WTC11 (cell line): ENCODE data around the gene CHST7. TPM values are rescaled to one million over a fixed set of nuclear protein-coding genes. Genes with fewer than 3 reads are reported as not detected.

Source experiments
- ATAC-seq: fragments of 200-7000 bp; cut with Tn5 transposase; 2 replicates; pipeline ENCODE4 v1.10.0; 2021; ENCODE audit warnings: mild to moderate bottlenecking, moderate library complexity
- CTCF ChIA-PET: fragments of 300-600 bp; sonication (Branson Sonifier 250); formaldehyde crosslinking; loops from one replicate; lab custom pipeline; 2021; ENCODE audit warnings: antibody characterized with exemption; lab: Charles Lee
- POLR2A ChIA-PET: fragments of 350-600 bp; sonication (Branson Sonifier 250); formaldehyde crosslinking; loops from one replicate; lab custom pipeline; 2021; ENCODE audit warnings: antibody characterized with exemption; lab: Charles Lee
- DNase-seq: peaks from one replicate; pipeline ENCODE4 v3.0.0; 2021; ENCODE audit warnings: low spot score
- H3K27ac Mint-ChIP-seq: 2 replicates; pipeline ENCODE4 v1.8.0; 2021; ENCODE audit warnings: mixed read lengths
- H3K27me3 Mint-ChIP-seq: 2 replicates; pipeline ENCODE4 v1.8.0; 2021; ENCODE audit warnings: low read depth, mild to moderate bottlenecking, moderate library complexity, mixed read lengths
- H3K36me3 Mint-ChIP-seq: 2 replicates; pipeline ENCODE4 v1.8.0; 2021; ENCODE audit warnings: mixed read lengths
- H3K4me1 Mint-ChIP-seq: 2 replicates; pipeline ENCODE4 v1.8.0; 2022; ENCODE audit warnings: mixed read lengths
- H3K4me3 Mint-ChIP-seq: 2 replicates; pipeline ENCODE4 v1.8.0; 2021; ENCODE audit warnings: mild to moderate bottlenecking, moderate library complexity, mixed read lengths
- H3K9me3 Mint-ChIP-seq: 2 replicates; pipeline ENCODE4 v1.8.0; 2021; ENCODE audit warnings: mixed read lengths
- CDX4 ChIP-seq: fragments of 250-450 bp; sonication (Bioruptor Pico); IDR thresholded peaks from 2 replicates; pipeline ENCODE4 v1.9.0; 2021; ENCODE audit warnings: moderate library complexity, mild to moderate bottlenecking, inconsistent platforms, borderline replicate concordance
- CTCF ChIP-seq: fragments of 200-600 bp; IDR thresholded peaks from 2 replicates; pipeline ENCODE4 v1.8.0; 2022; ENCODE audit warnings: antibody characterized with exemption
- GTF2I ChIP-seq: fragments of 250-450 bp; sonication (Bioruptor Pico); conservative IDR thresholded peaks from 2 replicates; pipeline ENCODE4 v1.4.0; 2021; ENCODE audit warnings: mild to moderate bottlenecking
- HMGA2 ChIP-seq: fragments of 250-450 bp; sonication (Bioruptor Pico); IDR thresholded peaks from 2 replicates; pipeline ENCODE4 v1.4.0; 2021; ENCODE audit warnings: mild to moderate bottlenecking, moderate library complexity
- IRF2 ChIP-seq: sonication (generic); formaldehyde crosslinking; IDR thresholded peaks from 2 replicates; pipeline ENCODE4 v1.8.0; 2022; ENCODE audit warnings: low read depth, missing genetic modification reagents, borderline replicate concordance
- NFATC4 ChIP-seq: fragments of 250-450 bp; sonication (Bioruptor Pico); IDR thresholded peaks from 2 replicates; pipeline ENCODE4 v1.9.0; 2021; ENCODE audit warnings: mild to moderate bottlenecking
- RELA ChIP-seq: sonication (generic); formaldehyde crosslinking; IDR thresholded peaks from 2 replicates; pipeline ENCODE4 v1.8.1; 2022; ENCODE audit warnings: missing genetic modification reagents, mild to moderate bottlenecking, borderline replicate concordance
- RORB ChIP-seq: fragments of 250-450 bp; sonication (Bioruptor Pico); IDR thresholded peaks from 2 replicates; pipeline ENCODE4 v1.9.0; 2021; ENCODE audit warnings: mild to moderate bottlenecking
- STAT6 ChIP-seq: sonication (generic); formaldehyde crosslinking; conservative IDR thresholded peaks from 2 replicates; pipeline ENCODE4 v1.8.1; 2023; ENCODE audit warnings: mild to moderate bottlenecking, low read depth, missing genetic modification reagents, moderate library complexity
- TCF7 ChIP-seq: sonication (generic); formaldehyde crosslinking; IDR thresholded peaks from 2 replicates; pipeline ENCODE4 v1.8.0; 2022; ENCODE audit warnings: mild to moderate bottlenecking, low read depth, missing genetic modification reagents, moderate library complexity
- TEAD1 ChIP-seq: sonication (generic); formaldehyde crosslinking; IDR thresholded peaks from 2 replicates; pipeline ENCODE4 v1.8.0; 2022; ENCODE audit warnings: mild to moderate bottlenecking, missing genetic modification reagents
- TEAD4 ChIP-seq: sonication (generic); formaldehyde crosslinking; IDR thresholded peaks from 2 replicates; pipeline ENCODE4 v1.8.0; 2022; ENCODE audit warnings: mild to moderate bottlenecking, missing genetic modification reagents
- USF2 ChIP-seq: sonication (generic); formaldehyde crosslinking; IDR thresholded peaks from 2 replicates; pipeline ENCODE4 v1.8.1; 2023; ENCODE audit warnings: mild to moderate bottlenecking, missing genetic modification reagents, moderate library complexity
- ZNF219 ChIP-seq: sonication (generic); formaldehyde crosslinking; IDR thresholded peaks from 2 replicates; pipeline ENCODE4 v1.8.0; 2023; ENCODE audit warnings: missing genetic modification reagents, mild to moderate bottlenecking, borderline replicate concordance
- ZNF317 ChIP-seq: sonication (generic); formaldehyde crosslinking; IDR thresholded peaks from 2 replicates; pipeline ENCODE4 v1.8.1; 2023; ENCODE audit warnings: low read depth, mild to moderate bottlenecking, moderate library complexity, missing genetic modification reagents, borderline replicate concordance
- ZNF416 ChIP-seq: fragments of 250-450 bp; sonication (Bioruptor Pico); IDR thresholded peaks from 2 replicates; pipeline ENCODE4 v1.9.0; 2021; ENCODE audit warnings: mild to moderate bottlenecking, inconsistent platforms
- ZNF512 ChIP-seq: sonication (generic); formaldehyde crosslinking; IDR thresholded peaks from 2 replicates; pipeline ENCODE4 v1.8.1; 2022; ENCODE audit warnings: missing genetic modification reagents, borderline replicate concordance
- ZNF532 ChIP-seq: fragments of 250-450 bp; sonication (Bioruptor Pico); IDR thresholded peaks from 2 replicates; pipeline ENCODE4 v1.9.0; 2021; ENCODE audit warnings: mild to moderate bottlenecking, borderline replicate concordance
- total RNA-seq: library from RNA; stranded (reverse); gene quantifications from 3 replicates; pipeline ENCODE4 v1.2.3, GENCODE V29; 2021

CHST7 gene
- total RNA-seq, 1 experiment from 2014 or later = 19.6 TPM

- POLR2A ChIA-PET = no interaction called here
- no peak for TF ChIP-seq ZNF532 (CRISPR knock-in tag)
- TF ChIP-seq GTF2I (CRISPR knock-in tag) = no peak
- no peak for TF ChIP-seq RELA (CRISPR knock-in tag)
- Mint-ChIP-seq H3K4me1 (peaks cover 53% of the 10 kb centered on the region), H3K27ac (no peak overlapping the region), H3K9me3 (no peaks in the 10 kb centered on the region), H3K27me3 (no peaks in the 10 kb centered on the region), H3K36me3 (peaks cover 5% of the 10 kb centered on the region; the same call in 1 of the 2 replicates), H3K4me3 (no peak overlapping the region)
- CTCF ChIA-PET = no interaction called here
- ATAC-seq (no peak), DNase-seq (no peak)
Measured at GRCh38 chrX:46589977-46590723, 16.6 kb downstream of the CHST7 start.

GRCh38 chrX:46595084-46595483 lies 21.5 kb downstream of the CHST7 start:
- no peak overlapping the region for H3K4me3 Mint-ChIP-seq
- no peak for ATAC-seq
- H3K27ac Mint-ChIP-seq = peak overlapping the region; percentile 49; the same call in 1 of the 2 replicates

GRCh38 chrX:46597208-46597607 lies 23.6 kb downstream of the CHST7 start:
- H3K4me1 Mint-ChIP-seq = peaks cover 23% of the 10 kb centered on the region
- H3K4me3 Mint-ChIP-seq = no peak overlapping the region
- TF ChIP-seq HMGA2 (CRISPR knock-in tag) (no peak), CTCF (no peak), ZNF219 (CRISPR knock-in tag) (no peak), ZNF512 (CRISPR knock-in tag) (no peak), TCF7 (CRISPR knock-in tag) (no peak), GTF2I (CRISPR knock-in tag) (no peak), NFATC4 (CRISPR knock-in tag) (no peak), TEAD1 (CRISPR knock-in tag) (no peak), USF2 (CRISPR knock-in tag) (no peak), CDX4 (no peak)

More at GRCh38 chrX:46595084-46595483, 21.5 kb downstream of the CHST7 start:
- ChIA-PET CTCF (no interaction called here), POLR2A (no interaction called here)
- peaks cover 5% of the 10 kb centered on the region; the same call in 1 of the 2 replicates for H3K36me3 Mint-ChIP-seq
- H3K9me3 Mint-ChIP-seq = no peaks in the 10 kb centered on the region
- H3K4me1 Mint-ChIP-seq = peaks cover 21% of the 10 kb centered on the region
- TF ChIP-seq STAT6 (CRISPR knock-in tag) = no peak
- no peak for TF ChIP-seq RORB
- TF ChIP-seq ZNF416 (CRISPR knock-in tag) = no peak
- no peak for TF ChIP-seq TEAD1 (CRISPR knock-in tag)
- no peak for TF ChIP-seq TEAD4 (CRISPR knock-in tag)
- TF ChIP-seq IRF2 (CRISPR knock-in tag) = no peak
- no peak for TF ChIP-seq ZNF317 (CRISPR knock-in tag)
- no peak for TF ChIP-seq HMGA2 (CRISPR knock-in tag)
- H3K27me3 Mint-ChIP-seq = no peaks in the 10 kb centered on the region
- DNase-seq = no peak

More at GRCh38 chrX:46597208-46597607, 23.6 kb downstream of the CHST7 start:
- DNase-seq (no peak), ATAC-seq (no peak)
- Mint-ChIP-seq H3K27me3 (no peaks in the 10 kb centered on the region), H3K27ac (no peak overlapping the region), H3K36me3 (peaks cover 2% of the 10 kb centered on the region; the same call in 1 of the 2 replicates), H3K9me3 (no peaks in the 10 kb centered on the region)
- CTCF ChIA-PET = no interaction called here
- POLR2A ChIA-PET = no interaction called here
